SK-N-SH treated with all-trans-retinoic acid at 6 μM for 48 hours (cell line): ENCODE measurements around the gene THUMPD2.

Experiments used
- ARNTL ChIP-seq: fragments of 450-650 bp; formaldehyde crosslinking; IDR thresholded peaks from 2 replicates; pipeline ENCODE4 v1.5.0; 2020; ENCODE audit warnings: low read depth, mild to moderate bottlenecking, moderate library complexity, borderline replicate concordance
- ESRRG ChIP-seq: fragments of 250-450 bp; sonication (Bioruptor Pico); IDR thresholded peaks from 2 replicates; pipeline ENCODE4 v1.6.1; 2021; ENCODE audit warnings: mild to moderate bottlenecking
- GLIS3 ChIP-seq: fragments of 250-450 bp; sonication (Bioruptor Pico); IDR thresholded peaks from 2 replicates; pipeline ENCODE4 v1.5.0; 2020; ENCODE audit warnings: mild to moderate bottlenecking, moderate library complexity
- PPARA ChIP-seq: fragments of 250-450 bp; sonication (Bioruptor Pico); IDR thresholded peaks from 2 replicates; pipeline ENCODE4 v1.5.0; 2020; ENCODE audit warnings: mild to moderate bottlenecking, borderline replicate concordance
- RARB ChIP-seq: fragments of 250-450 bp; sonication (Bioruptor Pico); IDR thresholded peaks from 2 replicates; pipeline ENCODE4 v1.8.0; 2021; ENCODE audit warnings: mild to moderate bottlenecking, moderate library complexity
- ZC3H10 ChIP-seq: fragments of 250-450 bp; sonication (Bioruptor Pico); IDR thresholded peaks from 2 replicates; pipeline ENCODE4 v1.5.1; 2021; ENCODE audit warnings: mild to moderate bottlenecking, moderate library complexity
- ZFP3 ChIP-seq: fragments of 250-450 bp; sonication (Bioruptor Pico); IDR thresholded peaks from 2 replicates; pipeline ENCODE4 v1.5.0; 2020; ENCODE audit warnings: mild to moderate bottlenecking, moderate library complexity
- ZNF565 ChIP-seq: fragments of 450-650 bp; formaldehyde crosslinking; conservative IDR thresholded peaks from 2 replicates; pipeline ENCODE4 v1.5.0; 2020; ENCODE audit warnings: low read depth, mild to moderate bottlenecking, moderate library complexity
- TF ChIP-seq, protein P1 (sequence below): fragments of 250-450 bp; sonication (Bioruptor Pico); IDR thresholded peaks from 2 replicates; pipeline ENCODE4 v1.5.0; 2020; ENCODE audit warnings: mild to moderate bottlenecking, moderate library complexity
- TF ChIP-seq, protein P2 (sequence below): fragments of 250-450 bp; sonication (Bioruptor Pico); IDR thresholded peaks from 2 replicates; pipeline ENCODE4 v1.8.0; 2020; ENCODE audit warnings: mild to moderate bottlenecking, moderate library complexity, borderline replicate concordance

DNA sequence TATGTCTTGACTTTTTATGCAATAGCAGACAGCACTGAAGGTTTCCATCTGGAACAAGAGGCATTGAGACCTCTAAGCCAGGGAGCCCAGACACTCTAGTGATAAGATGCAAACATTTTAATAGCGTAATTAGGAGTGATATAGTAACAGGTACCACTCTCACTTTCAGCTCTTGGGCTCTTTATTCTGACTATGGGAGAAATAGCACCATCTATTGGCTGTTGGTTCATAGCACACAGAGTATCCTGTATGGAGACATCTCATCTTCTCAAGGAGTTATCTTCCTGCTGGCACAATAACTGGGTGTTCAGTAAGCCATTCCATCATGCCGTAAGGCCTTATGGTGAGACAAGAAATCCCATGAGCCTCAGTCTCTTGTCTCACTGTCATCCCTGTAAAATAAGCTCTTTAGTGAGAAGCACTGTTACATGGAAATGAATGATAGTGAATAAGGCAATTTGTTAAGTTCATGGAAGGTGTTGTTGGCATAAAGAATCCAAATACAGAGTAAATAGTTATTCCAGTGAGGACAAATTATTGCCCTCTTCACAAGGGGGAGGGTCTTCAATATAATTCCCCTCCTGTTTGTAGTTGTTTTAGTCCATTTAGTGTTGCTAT, 48.3 kb downstream of the THUMPD2 start:
- TF ChIP-seq ZFP3 (no peak), ARNTL (no peak), ZC3H10 (CRISPR knock-in tag) (no peak), ZNF565 (no peak), RARB (no peak), ESRRG (no peak), PPARA (CRISPR knock-in tag) (no peak), GLIS3 (CRISPR knock-in tag) (no peak)
- TF ChIP-seq, protein P1, sequence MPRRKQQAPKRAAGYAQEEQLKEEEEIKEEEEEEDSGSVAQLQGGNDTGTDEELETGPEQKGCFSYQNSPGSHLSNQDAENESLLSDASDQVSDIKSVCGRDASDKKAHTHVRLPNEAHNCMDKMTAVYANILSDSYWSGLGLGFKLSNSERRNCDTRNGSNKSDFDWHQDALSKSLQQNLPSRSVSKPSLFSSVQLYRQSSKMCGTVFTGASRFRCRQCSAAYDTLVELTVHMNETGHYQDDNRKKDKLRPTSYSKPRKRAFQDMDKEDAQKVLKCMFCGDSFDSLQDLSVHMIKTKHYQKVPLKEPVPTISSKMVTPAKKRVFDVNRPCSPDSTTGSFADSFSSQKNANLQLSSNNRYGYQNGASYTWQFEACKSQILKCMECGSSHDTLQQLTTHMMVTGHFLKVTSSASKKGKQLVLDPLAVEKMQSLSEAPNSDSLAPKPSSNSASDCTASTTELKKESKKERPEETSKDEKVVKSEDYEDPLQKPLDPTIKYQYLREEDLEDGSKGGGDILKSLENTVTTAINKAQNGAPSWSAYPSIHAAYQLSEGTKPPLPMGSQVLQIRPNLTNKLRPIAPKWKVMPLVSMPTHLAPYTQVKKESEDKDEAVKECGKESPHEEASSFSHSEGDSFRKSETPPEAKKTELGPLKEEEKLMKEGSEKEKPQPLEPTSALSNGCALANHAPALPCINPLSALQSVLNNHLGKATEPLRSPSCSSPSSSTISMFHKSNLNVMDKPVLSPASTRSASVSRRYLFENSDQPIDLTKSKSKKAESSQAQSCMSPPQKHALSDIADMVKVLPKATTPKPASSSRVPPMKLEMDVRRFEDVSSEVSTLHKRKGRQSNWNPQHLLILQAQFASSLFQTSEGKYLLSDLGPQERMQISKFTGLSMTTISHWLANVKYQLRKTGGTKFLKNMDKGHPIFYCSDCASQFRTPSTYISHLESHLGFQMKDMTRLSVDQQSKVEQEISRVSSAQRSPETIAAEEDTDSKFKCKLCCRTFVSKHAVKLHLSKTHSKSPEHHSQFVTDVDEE, result no peak
- TF ChIP-seq, protein P2, sequence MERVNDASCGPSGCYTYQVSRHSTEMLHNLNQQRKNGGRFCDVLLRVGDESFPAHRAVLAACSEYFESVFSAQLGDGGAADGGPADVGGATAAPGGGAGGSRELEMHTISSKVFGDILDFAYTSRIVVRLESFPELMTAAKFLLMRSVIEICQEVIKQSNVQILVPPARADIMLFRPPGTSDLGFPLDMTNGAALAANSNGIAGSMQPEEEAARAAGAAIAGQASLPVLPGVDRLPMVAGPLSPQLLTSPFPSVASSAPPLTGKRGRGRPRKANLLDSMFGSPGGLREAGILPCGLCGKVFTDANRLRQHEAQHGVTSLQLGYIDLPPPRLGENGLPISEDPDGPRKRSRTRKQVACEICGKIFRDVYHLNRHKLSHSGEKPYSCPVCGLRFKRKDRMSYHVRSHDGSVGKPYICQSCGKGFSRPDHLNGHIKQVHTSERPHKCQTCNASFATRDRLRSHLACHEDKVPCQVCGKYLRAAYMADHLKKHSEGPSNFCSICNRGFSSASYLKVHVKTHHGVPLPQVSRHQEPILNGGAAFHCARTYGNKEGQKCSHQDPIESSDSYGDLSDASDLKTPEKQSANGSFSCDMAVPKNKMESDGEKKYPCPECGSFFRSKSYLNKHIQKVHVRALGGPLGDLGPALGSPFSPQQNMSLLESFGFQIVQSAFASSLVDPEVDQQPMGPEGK (CRISPR knock-in tag), result no peak
